Cardiac fibroblast (primary cell): Measurements from ENCODE around the gene ESPN.

Experiments
- DNase-seq, 2 donors: peaks; one replicate each; pipeline versions ENCODE4 v3.0.0 to v3.0.0-alpha.2; 2010; ENCODE audit warnings: low read depth in 2 of 2
- H3K4me3 ChIP-seq, 2 donors: replicated peaks in 1 of 2; 1 replicate in 1 of 2; 2 replicates in 1 of 2; pipeline ENCODE4 v1.5.1; 2011; ENCODE audit warnings: low read depth in 2 of 2, low read length in 2 of 2, mild to moderate bottlenecking in 2 of 2, moderate library complexity in 1 of 2
- TF ChIP-seq, protein P1 (sequence below): IDR thresholded peaks from one replicate; pipeline ENCODE4 v1.5.1; 2011; ENCODE audit warnings: low read depth, mild to moderate bottlenecking, low read length, inconsistent platforms

Gene ESPN

DNA sequence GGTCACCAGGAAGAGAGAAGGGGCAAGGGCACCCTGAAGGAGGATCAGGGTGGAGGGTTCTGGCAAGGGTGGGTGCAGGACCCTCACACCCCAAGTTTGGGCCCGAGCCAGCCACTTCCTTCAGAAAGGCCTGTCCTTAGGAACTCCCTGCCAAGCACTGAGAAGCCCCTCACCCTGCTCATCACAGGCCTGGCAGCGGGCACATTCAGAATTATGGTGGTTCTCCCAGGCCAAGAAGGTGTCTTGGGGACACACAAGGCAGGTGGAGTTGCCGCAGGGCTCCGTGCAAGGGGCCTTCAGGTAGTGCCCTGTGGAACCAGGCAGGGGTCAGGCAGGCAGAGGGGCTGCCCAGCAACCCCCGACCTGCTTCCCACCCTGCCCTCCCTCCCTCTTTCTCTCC, 40.3 kb downstream of the ESPN start:
- TF ChIP-seq, protein P1, sequence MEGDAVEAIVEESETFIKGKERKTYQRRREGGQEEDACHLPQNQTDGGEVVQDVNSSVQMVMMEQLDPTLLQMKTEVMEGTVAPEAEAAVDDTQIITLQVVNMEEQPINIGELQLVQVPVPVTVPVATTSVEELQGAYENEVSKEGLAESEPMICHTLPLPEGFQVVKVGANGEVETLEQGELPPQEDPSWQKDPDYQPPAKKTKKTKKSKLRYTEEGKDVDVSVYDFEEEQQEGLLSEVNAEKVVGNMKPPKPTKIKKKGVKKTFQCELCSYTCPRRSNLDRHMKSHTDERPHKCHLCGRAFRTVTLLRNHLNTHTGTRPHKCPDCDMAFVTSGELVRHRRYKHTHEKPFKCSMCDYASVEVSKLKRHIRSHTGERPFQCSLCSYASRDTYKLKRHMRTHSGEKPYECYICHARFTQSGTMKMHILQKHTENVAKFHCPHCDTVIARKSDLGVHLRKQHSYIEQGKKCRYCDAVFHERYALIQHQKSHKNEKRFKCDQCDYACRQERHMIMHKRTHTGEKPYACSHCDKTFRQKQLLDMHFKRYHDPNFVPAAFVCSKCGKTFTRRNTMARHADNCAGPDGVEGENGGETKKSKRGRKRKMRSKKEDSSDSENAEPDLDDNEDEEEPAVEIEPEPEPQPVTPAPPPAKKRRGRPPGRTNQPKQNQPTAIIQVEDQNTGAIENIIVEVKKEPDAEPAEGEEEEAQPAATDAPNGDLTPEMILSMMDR: no peak
- no peak for DNase-seq
- no peak overlapping the region for H3K4me3 ChIP-seq

DNA sequence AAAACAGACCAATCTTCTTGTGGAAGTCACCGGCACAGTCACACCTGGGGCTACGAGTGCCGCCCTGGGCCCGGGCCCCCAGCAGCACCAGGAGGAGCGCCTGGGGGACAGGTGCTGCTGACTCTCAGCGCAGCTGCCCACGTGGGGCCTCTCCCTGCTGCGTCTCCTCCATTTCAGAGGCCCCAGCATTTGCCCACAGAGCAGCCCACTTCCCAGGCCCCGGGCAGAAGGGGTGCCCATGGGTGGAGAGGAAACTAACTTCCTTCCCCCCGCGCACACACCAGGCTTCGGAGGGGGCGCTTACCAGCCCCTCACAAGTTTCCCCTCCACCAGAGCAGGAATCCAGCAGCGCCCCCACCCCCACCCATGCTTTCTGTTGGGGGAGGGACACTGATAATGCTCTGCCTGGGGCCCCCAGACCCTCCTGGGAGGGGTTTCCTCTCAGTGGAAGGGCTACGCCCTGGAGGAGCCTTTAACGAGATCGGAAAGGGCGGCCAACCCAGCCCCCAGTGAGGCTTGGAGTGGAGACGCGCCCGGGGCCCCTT, 41.0 kb downstream of the ESPN start:
- TF ChIP-seq, protein P1: no peak
- no peak for DNase-seq
- H3K4me3 ChIP-seq: no peak overlapping the region

DNA sequence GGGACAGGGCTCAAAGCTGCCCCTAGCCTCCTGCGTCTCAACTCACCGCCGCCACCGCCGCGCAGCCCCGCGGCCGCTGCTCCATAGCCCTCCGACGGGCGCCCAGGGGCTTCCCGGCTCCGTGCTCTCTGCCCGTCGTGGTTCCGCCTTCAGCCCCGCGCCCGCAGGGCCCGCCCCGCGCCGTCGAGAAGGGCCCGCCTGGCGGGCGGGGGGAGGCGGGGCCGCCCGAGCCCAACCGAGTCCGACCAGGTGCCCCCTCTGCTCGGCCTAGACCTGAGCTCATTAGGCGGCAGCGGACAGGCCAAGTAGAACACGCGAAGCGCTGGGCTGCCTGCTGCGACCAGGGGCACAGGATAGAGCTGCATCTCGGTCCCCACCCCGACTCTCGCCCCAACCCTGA, 41.4 kb downstream of the ESPN start, which contains the start of gene TNFRSF25:
Gene TNFRSF25, minus strand, starts transcription at position 151 of the 400 bp plus-strand sequence. Its CDS starts 66 bp downstream, at position 85.
- DNase-seq: no peak
- H3K4me3 ChIP-seq: no peak within 1 kb of the TSS
- TF ChIP-seq, protein P1: no peak

DNA sequence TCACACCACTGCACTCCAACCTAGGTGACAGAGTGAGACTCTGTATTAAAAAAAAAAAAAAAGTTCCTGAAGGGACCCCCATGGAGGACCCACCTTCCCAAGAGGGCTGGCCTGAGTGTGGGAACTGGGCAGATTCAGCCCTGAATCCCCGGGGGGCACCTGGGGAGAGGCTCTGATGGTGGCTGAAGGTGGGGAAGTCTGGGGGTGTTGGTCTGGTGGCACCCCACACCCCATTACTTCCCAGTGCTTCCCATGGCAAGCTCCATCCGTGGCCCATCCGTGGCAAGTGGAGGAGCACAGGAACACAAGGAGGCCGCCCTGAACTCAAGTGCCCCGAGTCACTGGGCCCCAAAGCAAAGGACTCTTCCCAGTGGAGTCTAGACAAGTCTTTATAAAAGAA, 42.2 kb downstream of the ESPN start:
- no peak overlapping the region for H3K4me3 ChIP-seq
- TF ChIP-seq, protein P1: no peak
- DNase-seq: no peak

DNA sequence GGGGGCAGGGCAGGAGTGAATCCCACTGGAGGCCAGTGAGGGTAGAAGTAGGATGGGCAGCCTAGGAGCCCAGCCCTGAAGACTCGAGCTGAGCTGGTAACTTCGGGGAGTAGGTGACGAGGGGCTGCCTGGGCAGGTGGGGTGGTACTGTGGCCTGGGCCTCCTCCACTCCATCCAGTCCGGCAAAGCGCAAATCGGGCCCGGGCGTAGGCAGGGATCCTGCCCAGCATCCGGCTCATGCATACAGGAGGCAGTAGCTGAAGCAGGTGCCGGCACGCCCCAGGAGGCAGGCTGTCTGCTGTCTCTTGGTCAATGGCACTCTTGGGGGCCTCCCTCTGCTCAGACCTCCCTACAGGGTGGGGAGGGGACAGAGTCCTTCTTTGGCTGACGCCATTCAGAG, 42.6 kb downstream of the ESPN start:
- no peak overlapping the region for H3K4me3 ChIP-seq
- TF ChIP-seq, protein P1: no peak
- no peak for DNase-seq

DNA sequence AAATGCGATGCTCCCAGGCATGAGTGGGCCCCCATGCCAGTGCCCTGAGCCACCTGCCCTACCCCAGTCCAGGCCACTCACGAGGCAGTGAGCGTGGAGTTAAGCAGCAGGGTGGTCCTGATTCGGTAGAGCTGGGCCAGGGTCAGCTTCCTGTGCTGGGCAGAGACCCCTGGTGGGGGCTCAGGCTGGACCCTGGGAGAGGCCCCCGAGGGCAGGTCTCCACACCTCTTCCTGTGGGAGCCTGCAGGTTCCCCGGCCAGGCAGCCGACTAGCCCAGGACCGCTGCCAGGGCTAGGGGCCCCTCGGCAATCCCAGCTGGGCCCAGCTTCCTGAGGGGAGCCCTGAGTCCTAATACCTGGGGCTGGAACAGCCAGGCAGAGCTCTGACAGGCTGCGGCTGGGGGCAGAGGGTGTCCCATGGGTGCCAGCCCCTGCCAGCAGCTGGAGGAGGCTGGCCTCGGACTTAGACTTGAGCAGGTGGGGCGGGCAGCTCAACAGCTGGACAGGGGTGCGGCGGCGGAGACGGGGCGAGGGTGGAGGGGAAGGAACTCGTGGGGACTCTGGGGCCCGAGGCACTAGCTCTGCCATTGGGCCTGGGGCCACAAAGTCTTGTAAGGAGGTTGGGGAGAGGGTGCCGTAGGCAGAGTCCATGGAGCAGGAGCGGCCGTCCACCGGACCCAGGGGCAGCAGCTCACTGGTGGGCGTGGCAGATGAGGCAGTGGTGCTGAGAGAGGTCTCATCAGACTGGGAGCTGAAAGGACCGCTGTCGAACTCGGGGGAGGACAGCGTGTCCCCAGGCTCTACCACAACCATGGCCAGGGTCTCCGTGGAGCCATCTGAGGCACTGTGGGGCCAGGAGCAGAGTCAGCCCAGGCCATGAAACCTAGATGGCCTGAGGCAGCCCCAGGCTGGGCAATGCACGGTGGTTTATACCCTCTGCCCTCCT, 43.4 kb downstream of the ESPN start:
- no peak overlapping the region for H3K4me3 ChIP-seq
- DNase-seq: no peak
- TF ChIP-seq, protein P1: no peak
